Nucleus accumbens (tissue), 56 donors: Measurements from ENCODE around the gene APLP2.
"Not testable (repeated sequence)": the region's sequence is repeated elsewhere in the genome, so short reads cannot be mapped to it uniquely, and the experiment has no call there.

Experiments
- DNase-seq, 56 donors: peaks; one replicate each; lab custom pipeline; 2025; lab: John Stamatoyannopoulos, UW

The APLP2 gene

GRCh38 chr11:130088919-130089673, 19.4 kb downstream of the APLP2 start:
- no peak for DNase-seq

GRCh38 chr11:130089674-130090073, 20.0 kb downstream of the APLP2 start:
- no peak for DNase-seq

DNA sequence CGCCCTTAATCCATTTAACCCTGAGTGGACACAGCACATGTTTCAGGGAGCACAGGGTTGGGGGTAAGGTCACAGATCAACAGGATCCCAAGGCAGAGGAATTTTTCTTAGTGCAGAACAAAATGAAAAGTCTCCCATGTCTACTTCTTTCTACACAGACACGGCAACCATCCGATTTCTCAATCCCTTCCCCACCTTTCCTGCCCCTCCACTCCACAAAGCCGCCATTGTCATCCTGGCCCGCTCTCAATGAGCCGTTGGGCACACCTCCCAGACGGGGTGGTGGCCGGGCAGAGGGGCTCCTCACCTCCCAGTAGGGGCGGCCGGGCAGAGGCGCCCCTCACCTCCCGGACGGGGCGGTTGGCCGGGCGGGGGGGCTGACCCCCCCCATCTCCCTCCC, 20.8 kb downstream of the APLP2 start:
- DNase-seq, result not testable (repeated sequence)

GRCh38 chr11:130091169-130091568, 21.5 kb downstream of the APLP2 start:
- not testable (repeated sequence) for DNase-seq

GRCh38 chr11:130092661-130093060, 23.0 kb downstream of the APLP2 start:
- DNase-seq, result no peak

DNA sequence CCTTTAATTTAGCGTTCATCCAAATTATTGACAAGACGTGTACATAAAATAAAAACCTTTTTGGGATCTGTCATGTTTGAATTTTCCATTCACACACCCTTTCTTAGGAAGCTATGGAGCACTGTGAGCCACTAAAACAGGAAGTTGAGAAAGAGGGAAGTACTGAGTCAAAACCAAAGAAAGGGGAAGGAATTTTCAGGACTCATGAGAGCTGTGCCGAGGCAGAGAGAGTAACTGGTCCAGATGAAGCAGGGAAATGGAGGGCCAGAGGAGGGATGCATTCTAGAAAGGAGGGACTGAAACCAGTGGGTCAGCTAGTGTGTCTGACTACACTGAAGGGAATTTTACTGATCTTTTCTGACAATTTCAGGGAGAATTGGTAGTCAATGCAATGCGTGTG, 24.9 kb downstream of the APLP2 start:
- DNase-seq, result no peak

- no peak for DNase-seq
These were observed 25.6 kb downstream of the APLP2 start for GRCh38 chr11:130095326-130095725.

DNA sequence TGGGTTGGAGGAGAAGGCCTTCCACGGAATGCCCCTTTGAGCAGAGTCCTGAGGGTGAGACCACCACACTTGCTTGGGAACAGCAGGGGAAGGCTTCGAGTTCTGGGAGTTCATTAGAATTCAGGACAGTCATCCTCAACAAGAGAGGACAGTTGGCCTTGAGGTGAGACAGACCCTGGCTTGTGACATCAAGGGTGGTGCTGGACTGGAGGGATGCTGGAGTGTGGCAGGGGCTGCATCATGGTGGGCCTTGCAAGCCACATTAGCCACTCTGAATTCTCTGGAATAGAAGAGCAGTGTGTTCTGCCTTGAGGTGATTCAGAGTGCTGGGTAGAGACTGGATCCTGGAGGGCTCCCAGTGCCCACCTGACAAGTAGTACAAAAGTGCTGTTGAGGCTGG, 26.3 kb downstream of the APLP2 start:
- no peak for DNase-seq

DNA sequence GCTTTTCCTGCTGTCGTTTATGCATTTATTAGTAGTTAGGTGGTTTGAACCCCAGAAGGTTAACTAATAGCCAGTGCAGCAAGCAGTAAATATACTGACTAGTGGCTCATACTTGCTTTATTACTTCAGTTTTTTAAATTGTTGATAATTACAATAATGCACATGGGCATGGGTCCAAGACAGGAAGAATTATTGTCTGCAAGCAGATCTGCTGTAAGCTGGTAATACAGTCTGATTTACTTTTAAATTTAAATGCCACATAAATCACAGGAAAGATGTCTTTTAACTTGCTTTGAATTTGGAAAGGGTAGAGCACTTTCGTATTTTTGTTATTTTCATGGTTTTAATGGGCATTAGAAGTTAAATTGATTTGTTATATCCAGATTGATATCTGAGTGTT, 27.1 kb downstream of the APLP2 start:
- no peak for DNase-seq

DNA sequence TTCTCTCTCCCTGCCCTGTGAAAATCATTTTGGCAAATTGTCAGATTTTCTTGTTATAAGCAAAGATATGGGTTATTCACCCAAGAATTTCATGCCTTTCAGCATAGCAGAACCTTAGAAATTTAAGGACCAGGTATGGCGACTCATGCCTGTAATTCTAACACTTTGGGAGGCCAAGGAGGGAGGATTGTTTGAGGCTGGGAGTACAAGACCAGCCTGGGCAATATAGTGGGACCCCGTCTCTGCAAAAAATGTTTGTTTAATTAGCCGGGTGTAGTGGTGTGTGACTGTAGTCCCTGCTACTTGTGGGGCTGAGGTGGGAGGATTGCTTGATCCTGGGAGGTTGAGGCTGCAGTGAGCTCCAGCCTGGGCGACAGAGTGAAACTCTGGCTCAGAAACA, 27.6 kb downstream of the APLP2 start:
- no peak for DNase-seq

GRCh38 chr11:130099356-130099755, 29.7 kb downstream of the APLP2 start:
- DNase-seq, result no peak

DNA sequence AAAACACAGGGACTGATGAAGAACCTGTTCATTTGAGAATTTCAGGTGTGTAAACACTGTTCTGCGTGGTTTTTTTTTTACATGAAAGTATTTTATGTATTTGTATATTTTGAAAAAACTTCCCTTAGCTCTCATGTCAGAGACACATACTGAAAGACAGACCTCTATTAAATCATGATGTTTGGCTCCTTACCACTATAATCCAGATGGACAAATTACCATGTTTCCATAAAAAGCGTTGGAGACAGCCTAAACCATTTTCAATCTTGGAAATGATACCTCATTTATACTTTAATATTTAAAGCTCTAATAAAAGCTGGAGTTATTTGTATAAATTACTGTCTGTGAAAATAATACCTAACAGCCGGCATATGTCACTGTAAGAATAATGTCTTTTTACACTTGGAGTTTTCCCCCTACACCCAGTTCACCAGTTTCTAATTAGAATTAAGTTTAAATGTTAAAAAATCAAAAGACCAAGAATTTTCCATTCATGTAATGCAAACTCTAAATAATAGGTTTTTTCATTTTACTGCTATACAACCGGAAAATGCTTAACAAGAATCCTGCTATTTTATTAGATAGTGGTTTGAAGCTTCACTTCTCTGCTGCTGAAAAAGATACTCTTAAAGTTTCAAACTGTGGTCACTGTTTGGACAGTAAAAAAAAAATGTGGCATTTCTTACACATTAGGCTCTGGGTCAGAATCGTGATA, 30.8 kb downstream of the APLP2 start:
- no peak for DNase-seq

DNA sequence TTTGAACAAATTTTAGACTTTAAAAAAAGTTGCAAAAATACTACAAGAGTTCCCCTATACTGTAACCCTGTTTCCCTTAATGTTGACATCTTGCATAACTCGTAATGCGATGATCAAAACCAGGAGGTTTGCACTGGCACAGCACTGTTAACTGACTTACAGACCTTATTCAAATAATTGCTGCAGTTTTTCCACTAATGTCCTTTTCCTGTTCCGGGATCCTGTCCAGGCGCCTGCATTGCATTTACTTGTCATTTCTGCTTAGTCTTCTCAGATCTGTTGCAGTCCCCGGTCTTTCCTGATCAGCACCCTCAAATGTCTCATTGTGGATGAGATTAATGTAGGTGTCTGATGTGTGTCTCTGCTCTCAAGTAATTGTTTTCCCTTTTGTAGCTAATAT, 32.0 kb downstream of the APLP2 start:
- no peak for DNase-seq

DNA sequence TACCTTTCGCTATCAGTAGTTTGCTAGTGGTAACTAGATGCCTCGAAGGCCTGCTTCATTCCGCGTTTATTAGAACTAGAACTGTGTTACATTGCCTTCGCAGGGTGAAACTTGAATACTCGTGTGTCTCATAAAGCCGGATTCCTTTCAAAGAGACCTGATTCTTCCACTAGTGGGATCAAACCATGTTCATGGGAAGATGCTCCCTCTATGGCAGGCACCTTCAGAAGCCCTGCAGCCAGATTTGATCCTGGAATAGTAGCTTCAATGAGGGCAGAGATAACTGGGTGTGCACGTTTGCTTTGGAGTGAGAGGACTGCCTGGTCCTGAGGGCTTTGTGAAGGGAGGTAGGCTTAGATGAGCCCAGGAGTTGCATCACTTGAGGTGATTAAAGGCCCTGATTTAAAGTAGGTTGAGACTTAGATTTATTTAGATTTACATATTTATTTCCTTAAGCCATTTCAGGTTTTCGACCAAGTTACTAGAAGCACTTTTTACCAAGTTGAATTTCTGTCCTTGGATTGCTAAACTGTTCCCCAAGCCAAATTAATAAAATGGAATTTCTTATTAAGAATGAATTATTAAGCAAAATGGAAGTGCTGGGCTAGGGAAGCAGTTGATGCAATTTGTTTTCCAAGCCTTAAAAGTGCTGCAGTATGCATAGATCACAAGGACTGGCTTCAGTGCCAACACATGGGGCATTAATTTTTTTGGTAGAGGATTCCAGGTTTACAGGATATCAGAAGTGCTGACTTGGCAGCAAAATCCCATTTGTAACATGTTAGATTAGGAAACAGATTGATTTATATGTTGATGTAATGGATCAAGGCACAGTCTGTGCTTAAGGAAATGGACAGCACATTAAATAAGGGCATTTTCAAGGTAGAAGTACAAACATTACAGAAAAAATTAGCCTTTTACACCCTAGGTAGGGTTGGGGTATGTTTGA, 32.9 kb downstream of the APLP2 start:
- no peak for DNase-seq

DNA sequence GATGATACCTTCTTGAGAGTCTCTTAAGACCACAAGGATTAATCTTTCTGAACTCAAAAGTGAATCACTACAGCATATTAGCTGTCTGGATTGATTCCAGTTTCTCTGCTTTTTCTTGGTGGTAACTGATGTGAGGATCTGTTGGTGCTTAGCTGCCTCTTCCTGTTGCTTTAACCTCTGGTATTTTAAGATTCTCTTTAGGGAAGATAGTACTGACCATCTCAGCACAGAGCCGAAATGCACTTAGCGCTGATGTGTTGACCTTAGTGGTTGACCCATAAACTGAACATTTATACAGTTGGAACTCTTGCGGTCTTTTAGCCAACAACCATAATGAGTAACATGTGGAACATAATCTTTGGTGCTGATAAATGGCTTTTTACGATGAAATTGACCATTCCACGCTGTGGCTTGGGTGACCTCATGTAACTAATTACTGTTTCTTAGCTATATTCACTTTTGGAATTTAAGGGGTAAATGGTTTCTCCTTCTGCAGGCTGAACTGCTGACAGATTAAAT, 33.7 kb downstream of the APLP2 start:
- no peak for DNase-seq

GRCh38 chr11:130106381-130106780, 36.7 kb downstream of the APLP2 start:
- DNase-seq, result no peak

DNA sequence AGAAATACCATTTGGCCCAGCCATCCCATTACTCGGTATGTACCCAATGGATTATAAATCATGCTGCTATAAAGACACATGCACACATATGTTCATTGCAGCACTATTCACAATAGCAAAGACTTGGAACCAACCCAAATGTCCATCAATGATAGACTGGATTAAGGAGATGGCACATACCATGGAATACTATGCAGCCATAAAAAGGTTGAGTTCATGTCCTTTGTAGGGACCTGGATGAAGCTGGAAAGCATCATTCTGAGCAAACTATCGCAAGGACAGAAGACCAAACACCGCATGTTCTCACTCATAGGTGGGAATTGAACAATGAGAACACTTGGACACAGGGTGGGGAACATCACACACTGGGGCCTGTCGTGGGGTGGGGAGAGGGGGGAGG, 39.0 kb downstream of the APLP2 start:
- DNase-seq, result not testable (repeated sequence)

- DNase-seq, result no peak
These were observed 39.7 kb downstream of the APLP2 start for GRCh38 chr11:130109386-130109785.

GRCh38 chr11:130110339-130111108, 40.8 kb downstream of the APLP2 start:
- DNase-seq, result no peak
